ES-I3 (cell line): ENCODE data around the gene LMLN.
A peak's percentile ranks its signal among the peaks of the same experiment; 100 is the strongest.
"Not testable (repeated sequence)": the region's sequence is repeated elsewhere in the genome, so short reads cannot be mapped to it uniquely, and the experiment has no call there.

Experiments used
- H3K36me3 ChIP-seq: 2 replicates; pipeline ENCODE4 v1.6.1; 2013; ENCODE audit warnings: mild to moderate bottlenecking, low read length, control low read depth, moderate library complexity; ENCODE audit not compliant: insufficient read depth
- H3K4me1 ChIP-seq: 2 replicates; pipeline ENCODE4 v1.6.1; 2013; ENCODE audit warnings: mild to moderate bottlenecking, control low read depth, low read length; ENCODE audit not compliant: insufficient read depth
- H3K9ac ChIP-seq: 2 replicates; pipeline ENCODE4 v1.6.1; 2013; ENCODE audit warnings: low read depth, mild to moderate bottlenecking, low read length, moderate library complexity
- H3K9me3 ChIP-seq: 2 replicates; pipeline ENCODE4 v1.6.1; 2013; ENCODE audit warnings: mild to moderate bottlenecking, low read length, moderate library complexity; ENCODE audit not compliant: control insufficient read depth, insufficient read depth

LMLN gene

GRCh38 chr3:197951392-197951990, 8.5 kb upstream of the LMLN start:
- Histone ChIP-seq H3K4me1 (no peaks in the 10 kb centered on the region), H3K9ac (peak overlapping the region; percentile 86), H3K36me3 (peaks cover 46% of the 10 kb centered on the region), H3K9me3 (no peaks in the 10 kb centered on the region)

GRCh38 chr3:197952440-197952839, 7.6 kb upstream of the LMLN start:
- Histone ChIP-seq H3K4me1 (no peaks in the 10 kb centered on the region), H3K9me3 (no peaks in the 10 kb centered on the region), H3K9ac (no peak overlapping the region), H3K36me3 (peaks cover 46% of the 10 kb centered on the region)

- Histone ChIP-seq H3K36me3 (peaks cover 46% of the 10 kb centered on the region), H3K4me1 (no peaks in the 10 kb centered on the region), H3K9ac (no peak overlapping the region), H3K9me3 (no peaks in the 10 kb centered on the region)
Measured at GRCh38 chr3:197953325-197953724, 6.7 kb upstream of the LMLN start.

- Histone ChIP-seq H3K9ac (no peak overlapping the region), H3K4me1 (no peaks in the 10 kb centered on the region)
Measured at GRCh38 chr3:197953881-197954280, 6.1 kb upstream of the LMLN start.

GRCh38 chr3:197955892-197956477, 4.0 kb upstream of the LMLN start:
- Histone ChIP-seq H3K4me1 (no peaks in the 10 kb centered on the region), H3K9me3 (no peaks in the 10 kb centered on the region), H3K9ac (no peak overlapping the region), H3K36me3 (peaks cover 45% of the 10 kb centered on the region)

More at GRCh38 chr3:197953881-197954280, 6.1 kb upstream of the LMLN start:
- Histone ChIP-seq H3K9me3 (no peaks in the 10 kb centered on the region), H3K36me3 (peaks cover 46% of the 10 kb centered on the region)

- H3K9me3 ChIP-seq: no peaks in the 10 kb centered on the region
- peaks cover 40% of the 10 kb centered on the region for H3K36me3 ChIP-seq
- no peaks in the 10 kb centered on the region for H3K4me1 ChIP-seq
- no peak overlapping the region for H3K9ac ChIP-seq
Measured at GRCh38 chr3:197956626-197956988, 3.4 kb upstream of the LMLN start.

GRCh38 chr3:197957790-197958133, 2.3 kb upstream of the LMLN start:
- Histone ChIP-seq H3K9ac (no peak overlapping the region), H3K9me3 (no peaks in the 10 kb centered on the region), H3K36me3 (peaks cover 30% of the 10 kb centered on the region), H3K4me1 (no peaks in the 10 kb centered on the region)

GRCh38 chr3:197958346-197958745, 1.7 kb upstream of the LMLN start:
- Histone ChIP-seq H3K4me1 (no peaks in the 10 kb centered on the region), H3K9me3 (no peaks in the 10 kb centered on the region), H3K9ac (no peak overlapping the region), H3K36me3 (peaks cover 24% of the 10 kb centered on the region)

GRCh38 chr3:197958848-197959247, 1.2 kb upstream of the LMLN start:
- H3K9me3 ChIP-seq, H3K4me1 ChIP-seq, H3K9ac ChIP-seq: not testable (repeated sequence)
- peaks cover 19% of the 10 kb centered on the region for H3K36me3 ChIP-seq

GRCh38 chr3:197959500-197959890, 522 bp upstream of the LMLN start:
- Histone ChIP-seq H3K36me3 (peaks cover 13% of the 10 kb centered on the region), H3K9me3 (no peaks in the 10 kb centered on the region), H3K4me1 (no peaks in the 10 kb centered on the region), H3K9ac (peak overlapping the region; percentile 56; the same call in 1 of the 2 replicates)

GRCh38 chr3:197960694-197961581, 921 bp downstream of the LMLN start:
- Histone ChIP-seq H3K9ac (peak overlapping the region; percentile 56), H3K4me1 (no peaks in the 10 kb centered on the region), H3K9me3 (no peaks in the 10 kb centered on the region), H3K36me3 (no peaks in the 10 kb centered on the region)

GRCh38 chr3:197961582-197961945, 1.5 kb downstream of the LMLN start:
- Histone ChIP-seq H3K9ac (no peak overlapping the region), H3K9me3 (peaks cover 2% of the 10 kb centered on the region; the same call in 1 of the 2 replicates), H3K4me1 (no peaks in the 10 kb centered on the region), H3K36me3 (no peaks in the 10 kb centered on the region)

GRCh38 chr3:197963019-197963637, 3.1 kb downstream of the LMLN start:
- Histone ChIP-seq H3K36me3 (no peaks in the 10 kb centered on the region), H3K9ac (no peak overlapping the region), H3K9me3 (peaks cover 10% of the 10 kb centered on the region), H3K4me1 (no peaks in the 10 kb centered on the region)

GRCh38 chr3:197967337-197967989, 7.4 kb downstream of the LMLN start:
- H3K9me3 ChIP-seq: peaks cover 16% of the 10 kb centered on the region
- not testable (repeated sequence) for H3K36me3 ChIP-seq, H3K4me1 ChIP-seq, H3K9ac ChIP-seq
